Stromal cell of bone marrow (primary cell): ENCODE data around the gene BRD8.
"Not testable (repeated sequence)": the region's sequence is repeated elsewhere in the genome, so short reads cannot be mapped to it uniquely, and the experiment has no call there.

Experiments
- DNase-seq: peaks from one replicate; pipeline ENCODE4 v3.0.0-alpha.2; 2012; ENCODE audit warnings: low read depth

The BRD8 gene

GRCh38 chr5:138163721-138164120 lies 14.7 kb downstream of the BRD8 start:
- no peak for DNase-seq

GRCh38 chr5:138160706-138161105 lies 17.7 kb downstream of the BRD8 start:
- DNase-seq, result no peak

- no peak for DNase-seq
These were observed 18.8 kb downstream of the BRD8 start for GRCh38 chr5:138159666-138160065.

- DNase-seq, result no peak
These were observed 20.8 kb downstream of the BRD8 start for GRCh38 chr5:138157626-138158025.

GRCh38 chr5:138155977-138156376 lies 22.5 kb downstream of the BRD8 start:
- DNase-seq, result not testable (repeated sequence)

- no peak for DNase-seq
These were observed 28.9 kb downstream of the BRD8 start for GRCh38 chr5:138149530-138149929.

GRCh38 chr5:138148811-138149210 lies 29.6 kb downstream of the BRD8 start:
- DNase-seq, result peak; percentile 86

GRCh38 chr5:138143578-138143977 lies 34.9 kb downstream of the BRD8 start:
- not testable (repeated sequence) for DNase-seq

GRCh38 chr5:138141734-138142133 lies 36.7 kb downstream of the BRD8 start:
- no peak for DNase-seq

GRCh38 chr5:138140268-138140667 lies 38.2 kb downstream of the BRD8 start:
- DNase-seq, result no peak

GRCh38 chr5:138139781-138140090 lies 38.7 kb downstream of the BRD8 start:
- no peak for DNase-seq

GRCh38 chr5:138138949-138139780 lies 39.3 kb downstream of the BRD8 start, which contains the start of gene NME5:
TSS of gene NME5 (minus strand) at chr5:138139428. CDS start at chr5:138138780, 648 bp downstream.
- DNase-seq, result peak; percentile 45

- DNase-seq, result no peak
These were observed 45.9 kb downstream of the BRD8 start for GRCh38 chr5:138132543-138132942.

GRCh38 chr5:138129347-138129746 lies 49.1 kb downstream of the BRD8 start:
- no peak for DNase-seq

- no peak for DNase-seq
These were observed 50.1 kb downstream of the BRD8 start for GRCh38 chr5:138128334-138128733.

- DNase-seq, result no peak
These were observed 63.2 kb downstream of the BRD8 start for GRCh38 chr5:138115254-138115653.

- DNase-seq, result no peak
These were observed 66.5 kb downstream of the BRD8 start for GRCh38 chr5:138111937-138112336.

- no peak for DNase-seq
These were observed 67.2 kb downstream of the BRD8 start for GRCh38 chr5:138111181-138111580.

- DNase-seq, result no peak
These were observed 68.0 kb downstream of the BRD8 start for GRCh38 chr5:138110266-138110963.

GRCh38 chr5:138109463-138110265 lies 68.8 kb downstream of the BRD8 start:
- DNase-seq, result peak; percentile 15

- DNase-seq, result no peak
These were observed 71.2 kb downstream of the BRD8 start for GRCh38 chr5:138107213-138107612.

GRCh38 chr5:138105709-138106108 lies 72.7 kb downstream of the BRD8 start:
- DNase-seq, result no peak

- no peak for DNase-seq
These were observed 75.2 kb downstream of the BRD8 start for GRCh38 chr5:138103319-138103637.
